H1 (cell line): ENCODE results near the gene THAP7. TPM values are rescaled to one million over a fixed set of nuclear protein-coding genes. Genes with fewer than 3 reads are reported as not detected.

Experiments
- CTCF ChIA-PET: fragments of 300-600 bp; sonication (Branson Sonifier 250); formaldehyde crosslinking; loops from one replicate; lab custom pipeline; 2021; ENCODE audit not compliant: partially characterized antibody; lab: Charles Lee
- POLR2A ChIA-PET: fragments of 300-600 bp; sonication (Branson Sonifier 250); formaldehyde crosslinking; loops from one replicate; lab custom pipeline; 2021; ENCODE audit warnings: inconsistent platforms; ENCODE audit not compliant: partially characterized antibody; lab: Charles Lee
- DNase-seq, 2 experiments: peaks; one replicate each; pipeline versions ENCODE4 v3.0.0 to v3.0.0-alpha.2; 2010 to 2022; ENCODE audit warnings: low spot score in 2 of 2, low read depth in 1 of 2, mixed read lengths in 1 of 2
- FAIRE-seq: peaks from 2 replicates; lab custom pipeline; 2011; peaks lifted over from hg19 to GRCh38; lab: Jason Lieb, UNC
- H2AFZ ChIP-seq: 2 replicates; pipeline ENCODE4 v1.8.1; 2012; ENCODE audit warnings: low read length, inconsistent platforms
- H2AK5ac ChIP-seq: 2 replicates; pipeline ENCODE4 v1.6.1; 2013; ENCODE audit warnings: low read depth, low read length
- H2BK120ac ChIP-seq: replicated peaks from 2 replicates; pipeline ENCODE3; 2013; ENCODE audit warnings: low read depth, low read length, inconsistent platforms
- H2BK12ac ChIP-seq: 2 replicates; pipeline ENCODE4 v1.6.1; 2013; ENCODE audit warnings: low read depth, low read length
- H2BK15ac ChIP-seq: 2 replicates; pipeline ENCODE4 v1.6.1; 2013; ENCODE audit warnings: low read length
- H2BK20ac ChIP-seq: 2 replicates; pipeline ENCODE4 v1.6.1; 2013; ENCODE audit warnings: low read length
- H2BK5ac ChIP-seq: 2 replicates; pipeline ENCODE4 v1.6.1; 2013; ENCODE audit warnings: low read depth, low read length
- H3K14ac ChIP-seq: 2 replicates; pipeline ENCODE4 v1.6.1; 2013; ENCODE audit warnings: inconsistent platforms; ENCODE audit not compliant: insufficient read length
- H3K18ac ChIP-seq: 2 replicates; pipeline ENCODE4 v1.6.1; 2013; ENCODE audit warnings: low read length; ENCODE audit errors: extremely low read depth
- H3K23ac ChIP-seq: 2 replicates; pipeline ENCODE4 v1.6.1; 2013; ENCODE audit warnings: inconsistent platforms; ENCODE audit not compliant: insufficient read length
- H3K23me2 ChIP-seq: 2 replicates; pipeline ENCODE4 v1.6.1; 2013; ENCODE audit warnings: low read depth, low read length
- H3K27ac ChIP-seq: 2 replicates; pipeline ENCODE4 v1.6.1; 2011; ENCODE audit warnings: low read depth, low read length, inconsistent platforms
- H3K27me3 ChIP-seq, 4 experiments: replicated peaks in 1 of 4; 1 replicate in 1 of 4; 2 replicates in 3 of 4; pipeline versions ENCODE4 v1.6.1 to v1.8.1; 2011 to 2013; ENCODE audit warnings: low read length in 3 of 4, mild to moderate bottlenecking in 3 of 4, inconsistent platforms in 2 of 4, mixed read lengths in 2 of 4, moderate library complexity in 1 of 4; ENCODE audit not compliant: control insufficient read depth in 3 of 4, insufficient read depth in 3 of 4; ENCODE audit errors: extremely low read depth in 1 of 4
- H3K36me3 ChIP-seq, 4 experiments: 2 replicates each; pipeline versions ENCODE4 v1.6.1 to v1.8.1; 2011 to 2013; ENCODE audit warnings: mild to moderate bottlenecking in 4 of 4, low read length in 3 of 4, moderate library complexity in 2 of 4, control low read depth in 1 of 4, inconsistent platforms in 1 of 4; ENCODE audit not compliant: insufficient read depth in 4 of 4, control insufficient read depth in 2 of 4
- H3K4ac ChIP-seq: replicated peaks from 2 replicates; pipeline ENCODE3; 2013; ENCODE audit warnings: low read length, low read depth, mixed read lengths, inconsistent platforms; ENCODE audit not compliant: insufficient read length
- H3K4me1 ChIP-seq, 4 experiments: replicated peaks in 1 of 4; 1 replicate in 1 of 4; 2 replicates in 3 of 4; pipeline versions ENCODE4 v1.6.1 to v1.8.1; 2011 to 2013; ENCODE audit warnings: low read length in 3 of 4, inconsistent platforms in 2 of 4, mixed read lengths in 1 of 4; ENCODE audit not compliant: insufficient read depth in 4 of 4, control insufficient read depth in 3 of 4
- H3K4me2 ChIP-seq, 2 experiments: 2 replicates each; pipeline versions ENCODE4 v1.6.1 to v1.8.1; 2011 to 2013; ENCODE audit warnings: low read depth in 2 of 2, low read length in 2 of 2, control low read depth in 1 of 2, inconsistent platforms in 1 of 2, mild to moderate bottlenecking in 1 of 2; ENCODE audit not compliant: insufficient read depth in 1 of 2
- H3K4me3 ChIP-seq, 4 experiments: fragments of 200-600, 300-600 bp in 1 of 4; sonication (generic), shearing (Covaris generic), sonication (Bioruptor Twin) in 1 of 4; 2 replicates each; pipeline versions ENCODE4 v1.5.1 to v1.8.1; 2011 to 2016; ENCODE audit warnings: low read length in 4 of 4, low read depth in 3 of 4, control low read depth in 2 of 4, inconsistent platforms in 2 of 4, mild to moderate bottlenecking in 2 of 4, mixed read lengths in 1 of 4, moderate library complexity in 1 of 4; ENCODE audit not compliant: insufficient read depth in 2 of 4; ENCODE audit errors: extremely low read depth in 1 of 4
- H3K56ac ChIP-seq: replicated peaks from 2 replicates; pipeline ENCODE3; 2013; ENCODE audit warnings: low read depth, mild to moderate bottlenecking, mixed read lengths, low read length, inconsistent platforms; ENCODE audit not compliant: insufficient read length
- H3K79me1 ChIP-seq: 2 replicates; pipeline ENCODE4 v1.6.1; 2013; ENCODE audit warnings: low read depth, low read length, control low read depth
- H3K79me2 ChIP-seq, 2 experiments: 2 replicates each; pipeline versions ENCODE4 v1.6.1 to v1.8.1; 2012 to 2013; ENCODE audit warnings: low read length in 2 of 2, mild to moderate bottlenecking in 2 of 2, inconsistent platforms in 1 of 2; ENCODE audit not compliant: insufficient read depth in 2 of 2, control insufficient read depth in 1 of 2
- H3K9ac ChIP-seq, 4 experiments: replicated peaks in 1 of 4; 1 replicate in 1 of 4; 2 replicates in 3 of 4; pipeline versions ENCODE4 v1.6.1 to v1.8.1; 2011 to 2013; ENCODE audit warnings: low read depth in 3 of 4, low read length in 3 of 4, control low read depth in 2 of 4, mild to moderate bottlenecking in 2 of 4, moderate library complexity in 2 of 4, inconsistent platforms in 1 of 4; ENCODE audit errors: extremely low read depth in 1 of 4
- H3K9me3 ChIP-seq, 2 experiments: 2 replicates each; pipeline versions ENCODE4 v1.6.1 to v1.8.1; 2012 to 2013; ENCODE audit warnings: mild to moderate bottlenecking in 2 of 2, moderate library complexity in 2 of 2, control low read depth in 1 of 2, inconsistent platforms in 1 of 2, low read depth in 1 of 2, low read length in 1 of 2, mixed read lengths in 1 of 2; ENCODE audit not compliant: insufficient read depth in 2 of 2
- H4K20me1 ChIP-seq, 2 experiments: replicated peaks in 1 of 2; 2 replicates each; pipeline versions ENCODE3 to v1.8.1; 2011 to 2013; ENCODE audit warnings: inconsistent platforms in 2 of 2, low read length in 2 of 2, mild to moderate bottlenecking in 1 of 2; ENCODE audit not compliant: insufficient read depth in 2 of 2, control insufficient read depth in 1 of 2
- H4K5ac ChIP-seq: 2 replicates; pipeline ENCODE4 v1.6.1; 2013; ENCODE audit warnings: low read length, low read depth, mixed read lengths, inconsistent platforms; ENCODE audit not compliant: insufficient read length
- H4K8ac ChIP-seq: 2 replicates; pipeline ENCODE4 v1.8.0; 2013; ENCODE audit warnings: mild to moderate bottlenecking, moderate library complexity, low read length, inconsistent platforms; ENCODE audit not compliant: insufficient read depth; ENCODE audit errors: extremely low read depth
- H4K91ac ChIP-seq: replicated peaks from 2 replicates; pipeline ENCODE3; 2013; ENCODE audit warnings: low read length, mixed read lengths, inconsistent platforms; ENCODE audit not compliant: insufficient read length
- BACH1 ChIP-seq: IDR thresholded peaks from 2 replicates; pipeline ENCODE4 v1.6.1; 2012; ENCODE audit warnings: low read length, improper control_type of control experiment
- POLR2AphosphoS5 ChIP-seq: IDR thresholded peaks from 2 replicates; pipeline ENCODE4 v1.6.1; 2011; ENCODE audit warnings: low read depth, low read length
- SIX5 ChIP-seq: IDR thresholded peaks from 2 replicates; pipeline ENCODE4 v1.6.1; 2011; ENCODE audit warnings: mild to moderate bottlenecking, low read depth, low read length
- SP2 ChIP-seq: IDR thresholded peaks from 2 replicates; pipeline ENCODE4 v1.6.1; 2012; ENCODE audit warnings: mild to moderate bottlenecking, low read length, inconsistent platforms
- TBP ChIP-seq: IDR thresholded peaks from 2 replicates; pipeline ENCODE4 v1.6.1; 2011; ENCODE audit warnings: low read depth, low read length, improper control_type of control experiment
- WGBS, 2 experiments: shearing (Covaris generic) in 1 of 2; methylation state at CpG; one replicate each; pipeline versions ENCODE4 v1.1.6 to v1.1.7; 2013 to 2015; ENCODE audit warnings: low lambda C conversion rate in 2 of 2, mixed read lengths in 2 of 2, inconsistent platforms in 1 of 2, low coverage in 1 of 2, missing lambda C conversion rate in 1 of 2; ENCODE audit not compliant: insufficient replicate concordance in 2 of 2, insufficient coverage in 1 of 2, insufficient read length in 1 of 2; ENCODE audit errors: extremely low coverage in 1 of 2, missing lambda C conversion rate in 1 of 2; 5-methylcytosine and 5-hydroxymethylcytosine counted together
- polyA plus RNA-seq, 7 experiments: library from polyadenylated mRNA; depleted of rRNA in 3 of 7; stranded (reverse) in 5 of 7; unstranded in 2 of 7; fragments of >200 nt in 5 of 7; fragments of 200-250 nt in 2 of 7; gene quantifications; 1 replicate in 5 of 7; 2 replicates in 1 of 7; 4 replicates in 1 of 7; pipeline versions ENCODE4 v1.2.1 to v1.2.3, GENCODE V29; 2011 to 2013; ENCODE audit warnings: missing spikeins in 2 of 7, mixed read lengths in 2 of 7
- total RNA-seq: library from RNA; stranded (reverse); fragmentation: NEBNext Ultra II Directional; extraction: Animal tissue kit (Norgen Biotek cat#: 25700); gene quantifications from 2 replicates; pipeline ENCODE4 v1.2.1, GENCODE V29; 2021
- TF ChIP-seq, protein P1 (sequence below): IDR thresholded peaks from 2 replicates; pipeline ENCODE4 v1.6.1; 2012; ENCODE audit warnings: low read length, inconsistent platforms

THAP7 gene
- total and polyA plus RNA-seq, 2 of the 8 experiments (the other 6 are each of a cell fraction or from before 2014, with no cell fraction given) = 16.9 to 32.5 TPM

DNA sequence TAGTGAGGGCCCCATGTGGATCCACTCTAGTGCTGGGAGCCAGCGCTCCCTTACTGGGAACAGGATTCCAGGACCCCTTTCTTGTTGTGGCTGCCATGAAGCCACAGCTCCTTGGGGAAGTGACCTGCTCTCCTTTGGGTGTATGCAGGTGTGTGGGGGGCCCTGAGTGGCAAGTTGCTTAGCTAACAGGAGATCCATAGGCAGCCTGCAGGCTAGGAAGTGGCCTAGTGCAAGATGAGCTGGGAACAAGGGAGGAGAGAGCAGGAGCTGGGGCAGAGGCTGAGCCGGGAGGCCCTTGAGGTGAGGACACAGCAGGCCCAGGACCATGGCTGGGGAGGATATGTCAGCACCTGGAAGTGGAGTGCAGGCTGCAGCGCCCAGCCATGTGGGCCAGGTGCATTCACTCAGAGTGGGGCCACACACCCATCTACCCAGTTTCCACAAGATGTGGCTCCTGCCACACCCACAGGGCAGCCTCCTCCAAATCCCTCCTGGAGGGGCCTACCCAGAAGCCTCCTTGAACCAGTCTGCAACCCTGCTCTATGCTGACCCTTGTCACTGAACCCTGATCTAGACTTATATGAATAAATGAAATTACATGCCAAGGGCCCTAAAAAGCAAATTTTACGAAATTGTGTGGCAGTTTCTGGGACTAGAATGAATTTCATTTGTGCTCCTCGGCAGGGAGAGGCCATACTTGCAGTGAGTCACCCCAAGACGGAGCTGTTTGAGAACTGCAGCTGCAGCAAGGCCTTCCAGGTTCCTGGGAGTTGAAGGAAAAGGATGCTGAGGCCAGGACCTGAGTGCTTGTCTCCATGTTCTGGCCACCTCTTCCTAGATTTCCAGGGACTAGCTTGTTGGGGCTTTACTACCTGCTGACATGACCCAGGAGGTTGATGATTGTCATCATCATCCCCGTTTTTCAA lies 3.2 kb downstream of the THAP7 start:
- Histone ChIP-seq H4K5ac (no peak overlapping the region), H4K91ac (no peak overlapping the region), H3K23me2 (peaks cover 12% of the 10 kb centered on the region; the same call in 1 of the 2 replicates), H2BK5ac (no peak overlapping the region), H2AK5ac (no peak overlapping the region), H2BK20ac (no peak overlapping the region), H4K20me1 (peaks cover 6 to 10% of the 10 kb centered on the region in 2 experiments), H3K79me1 (peaks cover 2% of the 10 kb centered on the region; the same call in 1 of the 2 replicates), H2AFZ (no peak overlapping the region), H3K23ac (no peak overlapping the region), H4K8ac (no peak overlapping the region), H3K4me2 (no peak overlapping the region), H3K4me1 (peaks cover 0 to 12% (median 8%) of the 10 kb centered on the region in 4 experiments; a peak in 5 of 7 replicates), H3K4ac (no peak overlapping the region), H3K27ac (no peak overlapping the region), H2BK12ac (no peak overlapping the region), H3K14ac (no peak overlapping the region), H3K56ac (no peak overlapping the region), H2BK120ac (no peak overlapping the region), H3K79me2 (no peaks in the 10 kb centered on the region; a peak in 1 of 4 replicates), H3K27me3 (no peaks in the 10 kb centered on the region), H3K9ac (no peak overlapping the region), H3K18ac (no peak overlapping the region), H3K9me3 (no peaks in the 10 kb centered on the region), H3K4me3 (no peak overlapping the region), H3K36me3 (peaks cover 2 to 7% (median 5%) of the 10 kb centered on the region in 4 experiments; a peak in 5 of 8 replicates), H2BK15ac (no peak overlapping the region)
- 84% methylated on average over 7 of the region's 7 CpGs; no CpG with 5 or more reads in 1 of the 2 experiments for WGBS, 2 experiments
- TF ChIP-seq SP2 (no peak), BACH1 (no peak), TBP (no peak), SIX5 (no peak), POLR2AphosphoS5 (peak; percentile 56; the same call in 1 of the 2 replicates)
- TF ChIP-seq, protein P1, sequence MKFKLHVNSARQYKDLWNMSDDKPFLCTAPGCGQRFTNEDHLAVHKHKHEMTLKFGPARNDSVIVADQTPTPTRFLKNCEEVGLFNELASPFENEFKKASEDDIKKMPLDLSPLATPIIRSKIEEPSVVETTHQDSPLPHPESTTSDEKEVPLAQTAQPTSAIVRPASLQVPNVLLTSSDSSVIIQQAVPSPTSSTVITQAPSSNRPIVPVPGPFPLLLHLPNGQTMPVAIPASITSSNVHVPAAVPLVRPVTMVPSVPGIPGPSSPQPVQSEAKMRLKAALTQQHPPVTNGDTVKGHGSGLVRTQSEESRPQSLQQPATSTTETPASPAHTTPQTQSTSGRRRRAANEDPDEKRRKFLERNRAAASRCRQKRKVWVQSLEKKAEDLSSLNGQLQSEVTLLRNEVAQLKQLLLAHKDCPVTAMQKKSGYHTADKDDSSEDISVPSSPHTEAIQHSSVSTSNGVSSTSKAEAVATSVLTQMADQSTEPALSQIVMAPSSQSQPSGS = no peak
- ChIA-PET CTCF (interaction anchor here (0.7 to 1.7 kb wide), 6 partner anchors 9 to 113 kb away, joined by 3 to 6 read pairs (median 4); no protein-coding TSS in a partner anchor), POLR2A (interaction anchor here (0.8 to 5.5 kb wide), 8 partner anchors 8 to 45 kb away, joined by 3 to 45 read pairs (median 4); partner anchors contain the start of gene LZTR1)
- no peak for DNase-seq
- no peak for FAIRE-seq
